Renal cortex interstitium (tissue), 11 donors: ENCODE data around the gene CCNO. TPM values are rescaled to one million over a fixed set of nuclear protein-coding genes. Genes with fewer than 3 reads are reported as not detected.

ENCODE experiments used
- DNase-seq, 11 donors: peaks; one replicate each; pipeline ENCODE4 v3.0.0-alpha.2; 2013; ENCODE audit warnings: low read depth in 9 of 11, low spot score in 4 of 11; ENCODE audit errors: extremely low read depth in 1 of 11
- polyA plus RNA-seq, 3 donors: library from polyadenylated mRNA; unstranded; fragments of 120-200 nt; gene quantifications; one replicate each; pipeline ENCODE4 v1.2.1, GENCODE V29; 2013; ENCODE audit not compliant: insufficient read length in 3 of 3

CCNO gene
- polyA plus RNA-seq, 3 donors: 3.8 to 7.1 (median 6.2) TPM

GRCh38 chr5:55226934-55227663 is 6.3 kb downstream of the CCNO start, which contains the start of gene MCIDAS:
TSS of gene MCIDAS (minus strand) at chr5:55227315. CDS start at chr5:55227138, 177 bp downstream.
- DNase-seq: peak in 2 of 11 donors; percentile 39 to 50

DNA sequence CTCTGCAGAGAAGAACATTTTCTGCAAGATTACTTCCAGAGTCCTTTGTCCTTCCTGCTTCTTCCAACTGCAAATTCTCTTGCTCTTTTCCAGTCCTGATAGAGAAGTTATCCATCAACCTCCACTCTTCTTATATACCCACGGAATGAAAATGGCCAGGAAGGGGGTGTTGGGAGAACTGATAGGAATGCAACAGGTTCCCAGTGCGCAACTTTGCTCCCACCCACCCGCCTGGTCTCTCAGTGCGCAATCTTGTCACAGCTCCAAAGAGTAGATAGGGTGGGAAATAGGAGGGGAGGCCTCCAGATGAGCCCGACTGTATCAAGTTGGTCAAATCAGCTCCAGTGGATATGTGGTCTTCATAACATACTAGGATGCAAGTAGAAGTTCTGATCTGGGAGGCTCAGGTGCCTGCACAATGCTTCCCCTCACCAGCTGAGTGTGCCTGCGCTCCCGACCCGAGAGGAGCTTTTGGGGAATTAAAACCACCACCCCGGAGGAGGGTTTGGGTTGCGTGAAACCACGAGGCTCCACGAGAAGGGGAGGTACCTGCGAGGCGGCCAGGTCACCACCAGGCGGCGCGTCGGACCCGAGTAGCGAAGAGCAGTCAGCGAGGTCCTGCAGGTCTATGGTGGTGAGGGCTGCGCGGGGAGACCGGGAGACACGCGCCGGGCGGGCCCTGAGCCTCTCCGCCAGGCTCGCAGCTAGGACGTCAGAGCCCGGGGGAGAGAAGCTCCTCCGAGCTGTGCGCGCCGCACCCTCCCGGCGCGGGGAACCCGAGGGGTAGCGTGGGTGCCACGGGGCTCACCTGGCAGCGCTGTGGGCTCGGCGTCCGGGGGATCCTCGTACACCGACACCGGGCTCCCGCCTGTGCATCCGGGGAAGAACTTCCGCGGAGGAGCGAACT is 7.1 kb downstream of the CCNO start:
- peak in 2 of 11 donors; percentile 61 to 62 for DNase-seq

DNA sequence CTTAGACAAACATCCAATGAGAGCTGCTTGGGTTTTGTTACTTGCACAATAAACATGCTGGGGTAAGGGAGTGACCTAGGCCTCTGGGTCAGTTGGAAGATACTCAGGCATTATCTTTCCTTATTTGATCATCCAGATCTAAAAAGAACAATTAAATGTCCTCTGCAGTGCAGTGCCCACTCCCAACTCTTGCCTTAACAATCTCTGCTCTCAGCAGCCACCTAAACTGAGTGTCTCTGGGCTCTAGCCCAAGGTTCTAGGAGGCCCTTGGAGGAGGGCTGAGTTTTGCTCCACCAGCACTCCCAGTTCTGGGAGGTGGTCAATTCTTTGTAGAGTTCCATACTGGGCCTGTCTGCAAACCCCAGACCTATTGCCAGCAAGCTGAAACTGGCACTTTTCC is 8.1 kb downstream of the CCNO start:
- DNase-seq: no peak

GRCh38 chr5:55223812-55224240 is 9.6 kb downstream of the CCNO start:
- DNase-seq: no peak

- no peak for DNase-seq
Measured at GRCh38 chr5:55222985-55223811, 10.2 kb downstream of the CCNO start.

DNA sequence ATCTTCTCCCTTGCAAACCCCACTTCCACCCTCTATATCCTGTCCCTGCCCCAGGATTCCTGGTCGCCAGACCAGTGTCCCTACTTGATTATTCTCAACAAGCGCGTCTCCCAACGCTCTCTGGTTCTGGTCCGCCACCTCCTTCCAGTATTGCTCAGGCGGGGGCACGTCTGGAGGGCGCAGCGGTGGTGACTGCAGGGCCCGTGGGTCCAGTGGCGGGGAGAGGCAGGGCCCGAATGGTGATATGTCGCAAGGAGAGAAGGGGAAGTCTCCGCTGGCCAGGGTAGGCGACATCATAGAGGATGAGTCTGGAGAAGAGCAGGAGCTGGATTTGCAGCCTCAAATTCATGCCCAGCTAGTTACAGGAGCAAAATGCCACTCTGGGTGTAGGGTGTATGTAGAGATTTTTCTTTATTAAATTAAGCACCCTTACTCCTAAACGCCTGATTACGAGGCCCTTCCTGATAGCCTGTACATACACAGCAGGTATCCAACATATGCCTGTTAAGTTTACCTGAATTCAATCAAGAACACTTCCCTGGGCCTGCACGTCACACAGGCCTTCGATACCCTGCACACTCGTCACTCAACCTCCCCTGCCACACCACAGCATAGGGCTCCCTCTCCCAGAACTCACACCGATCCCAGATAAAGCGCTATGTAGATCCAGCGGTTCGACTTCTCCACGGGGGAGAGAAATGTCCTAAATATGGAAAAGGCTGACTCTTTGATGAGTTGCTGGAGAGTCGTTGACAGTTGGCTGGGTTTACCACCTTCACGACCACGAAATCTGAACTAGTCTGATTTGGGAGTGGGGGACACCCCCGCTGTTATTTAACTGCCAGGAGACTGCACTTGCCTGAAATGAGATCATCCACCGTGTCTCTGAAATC is 11.1 kb downstream of the CCNO start:
- no peak for DNase-seq

DNA sequence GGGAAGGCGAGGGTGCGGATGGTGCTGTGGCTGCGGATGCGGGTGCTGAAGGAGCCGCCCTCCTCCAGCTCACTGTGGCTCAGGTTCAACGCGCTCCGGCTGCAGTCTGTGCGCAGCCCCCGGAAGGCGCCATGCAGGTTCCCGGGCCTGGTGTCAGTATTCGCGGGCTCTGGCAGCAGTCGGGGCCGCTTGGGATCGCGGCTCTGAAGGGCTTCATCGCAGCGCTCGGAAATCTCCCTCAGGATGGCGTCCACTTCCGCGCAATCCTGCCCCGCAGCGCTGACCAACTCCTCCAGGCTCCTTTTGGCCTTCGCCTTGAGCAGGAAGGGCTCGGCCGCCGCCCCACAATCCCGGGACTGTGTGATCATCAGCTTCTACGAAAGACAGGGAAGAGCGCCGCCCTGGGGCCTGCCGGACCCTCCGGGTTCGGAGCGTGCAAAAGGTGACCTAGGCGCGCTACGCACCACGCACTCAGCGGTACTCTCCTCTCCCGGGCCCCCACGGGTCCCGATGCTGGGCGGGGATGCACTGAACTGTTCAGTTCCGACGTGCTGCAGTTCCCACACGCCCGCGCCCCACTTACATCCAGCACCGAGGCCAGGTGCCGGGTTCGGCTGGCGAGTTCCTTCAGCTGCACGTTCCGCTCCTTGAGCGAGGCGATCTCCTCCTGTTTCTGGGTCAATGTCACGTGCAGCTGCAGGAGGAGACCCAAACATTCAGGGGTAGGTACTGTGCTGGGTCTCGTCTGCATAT is 12.8 kb downstream of the CCNO start:
- DNase-seq: no peak

GRCh38 chr5:55219770-55220169 is 13.6 kb downstream of the CCNO start:
- DNase-seq: no peak

GRCh38 chr5:55218967-55219366 is 14.4 kb downstream of the CCNO start:
- DNase-seq: peak in 1 of 11 donors; percentile 44

- DNase-seq: no peak
Measured at GRCh38 chr5:55211184-55211874, 22.1 kb downstream of the CCNO start.

DNA sequence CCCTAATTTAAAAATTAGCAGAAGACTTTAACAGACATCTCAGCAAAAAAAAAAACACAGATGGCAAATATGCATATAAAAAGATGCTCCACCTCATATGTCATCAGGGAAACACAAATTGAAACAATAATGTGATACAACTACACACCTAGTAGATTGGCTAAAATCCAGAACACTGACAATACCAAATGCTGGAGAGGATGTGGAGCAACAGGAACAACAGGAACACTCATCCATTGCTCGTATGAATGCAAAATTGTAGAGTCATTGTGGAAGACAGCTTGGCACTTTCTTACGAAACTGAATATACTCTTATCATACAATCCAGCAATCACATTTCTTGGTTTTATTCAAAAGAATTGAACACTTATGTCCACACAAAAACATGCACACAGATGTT is 28.4 kb downstream of the CCNO start:
- no peak for DNase-seq

DNA sequence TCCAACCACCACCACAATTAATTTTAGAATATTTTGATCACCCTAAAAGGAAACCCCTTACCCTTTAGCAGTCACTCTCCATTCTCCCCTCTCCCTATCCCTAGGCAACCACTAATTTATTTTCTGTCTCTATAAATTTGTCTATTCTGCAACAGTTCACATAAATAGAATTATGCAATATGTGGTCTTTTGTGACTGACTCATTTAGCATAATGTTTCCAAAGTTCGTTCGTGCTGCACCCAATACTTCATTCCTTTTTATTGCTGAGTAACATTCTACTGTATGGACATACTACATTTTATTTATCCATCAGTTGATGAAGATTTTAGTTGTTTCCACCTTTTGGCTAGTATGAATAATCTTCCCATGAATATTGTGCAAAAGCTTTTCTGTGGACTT is 42.2 kb downstream of the CCNO start:
- no peak for DNase-seq

DNA sequence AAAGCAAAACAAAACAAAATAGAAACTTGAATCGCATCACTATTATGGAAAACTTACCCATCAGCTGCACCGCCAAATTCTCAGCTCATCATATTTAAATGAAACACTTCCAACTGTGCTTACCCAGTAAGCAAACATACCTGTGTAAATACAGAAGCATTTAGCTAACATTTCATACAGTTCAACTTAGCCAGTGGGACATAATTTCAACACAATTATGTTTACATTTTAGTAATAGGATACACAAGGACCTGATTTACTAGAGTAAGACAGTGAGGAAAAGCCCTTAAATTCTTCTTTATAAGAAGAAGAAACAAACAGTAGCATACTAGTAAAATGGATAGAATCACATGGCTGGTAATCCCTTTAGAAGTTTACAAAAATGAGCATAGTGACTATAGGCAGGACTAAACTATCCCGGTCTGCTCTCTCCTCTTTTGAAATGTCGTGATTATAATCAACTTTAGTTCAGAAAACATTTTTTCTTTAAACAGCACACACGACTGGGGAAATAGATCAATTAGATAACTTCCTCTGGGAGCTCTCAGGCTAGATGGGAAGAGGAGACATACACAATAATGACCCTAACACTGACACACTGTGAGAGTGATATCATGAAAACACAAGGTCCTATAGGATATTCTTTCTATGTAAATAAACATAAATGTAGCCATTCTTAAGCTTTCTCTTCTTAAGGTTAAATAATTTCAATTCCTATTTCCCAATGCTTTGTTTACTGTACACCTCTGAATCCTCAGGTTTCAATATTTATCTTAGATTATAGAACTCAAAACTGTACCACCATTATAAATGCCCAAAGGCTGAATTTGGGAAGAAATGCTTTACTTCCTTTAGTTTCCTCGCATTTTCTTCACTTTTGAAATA is 44.5 kb downstream of the CCNO start:
- DNase-seq: no peak

- no peak for DNase-seq
Measured at GRCh38 chr5:55187370-55187769, 46.0 kb downstream of the CCNO start.
